ENCODE measurements around the gene LTBP2. TPM values are rescaled to one million over a fixed set of nuclear protein-coding genes. Genes with fewer than 3 reads are reported as not detected.

Gene LTBP2
- total RNA-seq, 1 experiment from 2014 or later, result 1.5 TPM

DNA sequence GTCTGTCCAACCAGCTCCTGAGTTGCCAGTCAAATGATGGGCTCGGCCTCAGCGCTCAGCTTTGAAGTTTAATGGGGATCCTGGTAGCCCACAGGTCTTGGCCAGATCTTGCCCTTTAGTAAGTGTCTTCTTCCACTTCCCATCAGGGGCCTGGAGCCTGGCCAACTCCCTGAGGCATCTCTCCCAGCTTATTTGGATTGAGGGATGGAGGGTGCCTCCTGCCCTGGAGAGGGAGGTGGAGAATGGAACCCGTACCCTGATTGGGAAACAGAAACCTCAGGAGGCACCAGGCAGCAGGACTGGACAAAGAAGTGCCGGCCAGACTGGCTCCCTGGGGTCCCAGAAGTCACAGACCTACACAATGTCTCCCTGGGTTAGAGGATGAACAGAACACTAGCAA, 40.5 kb upstream of the LTBP2 start:
- no peaks in the 10 kb centered on the region for H4K20me1 ChIP-seq (ENCODE audit: insufficient read depth)
- no peak for DNase-seq (ENCODE audit: low read depth, low spot score)
- H3K4me3 ChIP-seq (replicated peaks in 1 of 2; ENCODE audit: low read depth in 1 of 2, low read length in 2 of 2), result no peak overlapping the region
- ChIA-PET CTCF (no interaction called here), POLR2A (no interaction called here), RAD21 (ENCODE audit: low non-redundant PET in 1 of 2, low total read pairs in 2 of 2, uncharacterized antibody in 2 of 2, unreplicated experiment in 2 of 2) (no interaction called here)
- H3K9ac ChIP-seq (ENCODE audit: low read length), result no peak overlapping the region
- TF ChIP-seq EZH2phosphoT487 (IDR thresholded peaks at IDR 0.05; ENCODE audit: borderline replicate concordance) (no peak), TCF7L2 (IDR thresholded peaks at IDR 0.05; ENCODE audit: borderline replicate concordance, extremely low read depth, insufficient read depth, insufficient read length) (no peak), CBX3 (IDR thresholded peaks at IDR 0.05; ENCODE audit: low read depth) (no peak), ZFX (IDR thresholded peaks at IDR 0.05) (no peak), YY1 (IDR thresholded peaks at IDR 0.05; ENCODE audit: extremely low read depth, insufficient replicate concordance, low read depth, low read length) (no peak), POLR2A (IDR thresholded peaks at IDR 0.05; ENCODE audit: borderline replicate concordance, extremely low read depth, insufficient read depth, insufficient read length) (no peak), FOSL1 (IDR thresholded peaks at IDR 0.05; ENCODE audit: low read depth) (no peak), RAD21 (IDR thresholded peaks at IDR 0.05; ENCODE audit: low read depth) (no peak), ELF1 (IDR thresholded peaks at IDR 0.05; ENCODE audit: borderline replicate concordance, low read depth) (no peak), SP1 (IDR thresholded peaks at IDR 0.05; ENCODE audit: low read depth) (no peak), EGR1 (IDR thresholded peaks at IDR 0.05; ENCODE audit: low read depth) (no peak), ZNF274 (IDR thresholded peaks at IDR 0.05; ENCODE audit: low read depth, low read length) (no peak), SIN3A (IDR thresholded peaks at IDR 0.05; ENCODE audit: low read depth) (no peak), JUND (IDR thresholded peaks at IDR 0.05) (no peak)
- TF ChIP-seq, protein P1, sequence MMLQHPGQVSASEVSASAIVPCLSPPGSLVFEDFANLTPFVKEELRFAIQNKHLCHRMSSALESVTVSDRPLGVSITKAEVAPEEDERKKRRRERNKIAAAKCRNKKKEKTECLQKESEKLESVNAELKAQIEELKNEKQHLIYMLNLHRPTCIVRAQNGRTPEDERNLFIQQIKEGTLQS (IDR thresholded peaks at IDR 0.05), result no peak
- TF ChIP-seq, protein P2, sequence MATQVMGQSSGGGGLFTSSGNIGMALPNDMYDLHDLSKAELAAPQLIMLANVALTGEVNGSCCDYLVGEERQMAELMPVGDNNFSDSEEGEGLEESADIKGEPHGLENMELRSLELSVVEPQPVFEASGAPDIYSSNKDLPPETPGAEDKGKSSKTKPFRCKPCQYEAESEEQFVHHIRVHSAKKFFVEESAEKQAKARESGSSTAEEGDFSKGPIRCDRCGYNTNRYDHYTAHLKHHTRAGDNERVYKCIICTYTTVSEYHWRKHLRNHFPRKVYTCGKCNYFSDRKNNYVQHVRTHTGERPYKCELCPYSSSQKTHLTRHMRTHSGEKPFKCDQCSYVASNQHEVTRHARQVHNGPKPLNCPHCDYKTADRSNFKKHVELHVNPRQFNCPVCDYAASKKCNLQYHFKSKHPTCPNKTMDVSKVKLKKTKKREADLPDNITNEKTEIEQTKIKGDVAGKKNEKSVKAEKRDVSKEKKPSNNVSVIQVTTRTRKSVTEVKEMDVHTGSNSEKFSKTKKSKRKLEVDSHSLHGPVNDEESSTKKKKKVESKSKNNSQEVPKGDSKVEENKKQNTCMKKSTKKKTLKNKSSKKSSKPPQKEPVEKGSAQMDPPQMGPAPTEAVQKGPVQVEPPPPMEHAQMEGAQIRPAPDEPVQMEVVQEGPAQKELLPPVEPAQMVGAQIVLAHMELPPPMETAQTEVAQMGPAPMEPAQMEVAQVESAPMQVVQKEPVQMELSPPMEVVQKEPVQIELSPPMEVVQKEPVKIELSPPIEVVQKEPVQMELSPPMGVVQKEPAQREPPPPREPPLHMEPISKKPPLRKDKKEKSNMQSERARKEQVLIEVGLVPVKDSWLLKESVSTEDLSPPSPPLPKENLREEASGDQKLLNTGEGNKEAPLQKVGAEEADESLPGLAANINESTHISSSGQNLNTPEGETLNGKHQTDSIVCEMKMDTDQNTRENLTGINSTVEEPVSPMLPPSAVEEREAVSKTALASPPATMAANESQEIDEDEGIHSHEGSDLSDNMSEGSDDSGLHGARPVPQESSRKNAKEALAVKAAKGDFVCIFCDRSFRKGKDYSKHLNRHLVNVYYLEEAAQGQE (IDR thresholded peaks at IDR 0.05; ENCODE audit: low read depth), result no peak
- TF ChIP-seq, protein P3, sequence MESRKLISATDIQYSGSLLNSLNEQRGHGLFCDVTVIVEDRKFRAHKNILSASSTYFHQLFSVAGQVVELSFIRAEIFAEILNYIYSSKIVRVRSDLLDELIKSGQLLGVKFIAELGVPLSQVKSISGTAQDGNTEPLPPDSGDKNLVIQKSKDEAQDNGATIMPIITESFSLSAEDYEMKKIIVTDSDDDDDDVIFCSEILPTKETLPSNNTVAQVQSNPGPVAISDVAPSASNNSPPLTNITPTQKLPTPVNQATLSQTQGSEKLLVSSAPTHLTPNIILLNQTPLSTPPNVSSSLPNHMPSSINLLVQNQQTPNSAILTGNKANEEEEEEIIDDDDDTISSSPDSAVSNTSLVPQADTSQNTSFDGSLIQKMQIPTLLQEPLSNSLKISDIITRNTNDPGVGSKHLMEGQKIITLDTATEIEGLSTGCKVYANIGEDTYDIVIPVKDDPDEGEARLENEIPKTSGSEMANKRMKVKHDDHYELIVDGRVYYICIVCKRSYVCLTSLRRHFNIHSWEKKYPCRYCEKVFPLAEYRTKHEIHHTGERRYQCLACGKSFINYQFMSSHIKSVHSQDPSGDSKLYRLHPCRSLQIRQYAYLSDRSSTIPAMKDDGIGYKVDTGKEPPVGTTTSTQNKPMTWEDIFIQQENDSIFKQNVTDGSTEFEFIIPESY (IDR thresholded peaks at IDR 0.05; ENCODE audit: extremely low read depth, insufficient replicate concordance, low read length), result no peak
- no peak overlapping the region for H2AFZ ChIP-seq (ENCODE audit: low read depth, low read length, poor library complexity, severe bottlenecking)
- intact Hi-C loops (cut with micrococcal nuclease), result no loop called here
- H3K27me3 ChIP-seq (ENCODE audit: insufficient read depth, low read length), result no peaks in the 10 kb centered on the region
- no peaks in the 10 kb centered on the region; a peak in 1 of 4 replicates for H3K36me3 ChIP-seq (ENCODE audit: control insufficient read depth in 1 of 2, insufficient read depth in 2 of 2, low read length in 2 of 2)
- no peaks in the 10 kb centered on the region for H3K79me2 ChIP-seq (ENCODE audit: insufficient read depth, low read length)
- no peak overlapping the region for H3K4me2 ChIP-seq (ENCODE audit: low read length)
- H3K9me2 ChIP-seq (ENCODE audit: insufficient read depth), result no peaks in the 10 kb centered on the region
- BruUV-seq (replicated peaks), result no TSS peak
- no peaks in the 10 kb centered on the region; a peak in 1 of 4 replicates for H3K4me1 ChIP-seq (ENCODE audit: control insufficient read depth in 1 of 2, insufficient read depth in 2 of 2, low read length in 2 of 2)
- H3K27ac ChIP-seq (ENCODE audit: low read depth, low read length), result no peak overlapping the region
- ATAC-seq, result no peak
- no peaks in the 10 kb centered on the region for H3K9me3 ChIP-seq (ENCODE audit: control insufficient read depth in 1 of 2, insufficient read depth in 1 of 2, low read depth in 1 of 2, low read length in 2 of 2)
